Endometrial microvascular endothelial cells (primary cell): ENCODE data around the gene SMYD3. TPM values are rescaled to one million over a fixed set of nuclear protein-coding genes. Genes with fewer than 3 reads are reported as not detected.

ENCODE experiments used
- in situ Hi-C: cut with HindIII; loops from 2 replicates; pipeline ENCODE4 v1.10.0; 2017; ENCODE audit warnings: low sequenced_read_pairs, low pct_unique_long_range_greater_than_20kb; ENCODE audit errors: inconsistent ontology term
- total RNA-seq: library from RNA; depleted of rRNA; stranded (reverse); fragments of >200 nt; gene quantifications from one replicate; pipeline ENCODE4 v1.2.3, GENCODE V29; 2015; ENCODE audit errors: inconsistent ontology term

The SMYD3 gene
- total RNA-seq, 1 donor from 2014 or later, result 16.6 TPM

- in situ Hi-C loops, result no loop called here
These were observed 237.6 kb downstream of the SMYD3 start for GRCh38 chr1:246269466-246269865.

- in situ Hi-C loops, result no loop called here
These were observed 239.2 kb downstream of the SMYD3 start for GRCh38 chr1:246267896-246268295.

GRCh38 chr1:246267426-246267825, 239.7 kb downstream of the SMYD3 start:
- in situ Hi-C loops, result no loop called here

GRCh38 chr1:246265481-246265880, 241.6 kb downstream of the SMYD3 start:
- in situ Hi-C loops, result no loop called here

- in situ Hi-C loops, result no loop called here
These were observed 244.8 kb downstream of the SMYD3 start for GRCh38 chr1:246262281-246262680.

- in situ Hi-C loops, result no loop called here
These were observed 245.4 kb downstream of the SMYD3 start for GRCh38 chr1:246261639-246262038.

- in situ Hi-C loops, result no loop called here
These were observed 248.8 kb downstream of the SMYD3 start for GRCh38 chr1:246258250-246258649.

- in situ Hi-C loops, result no loop called here
These were observed 251.3 kb downstream of the SMYD3 start for GRCh38 chr1:246255773-246256172.

GRCh38 chr1:246254854-246255253, 252.2 kb downstream of the SMYD3 start:
- in situ Hi-C loops, result no loop called here

- in situ Hi-C loops, result no loop called here
These were observed 260.6 kb downstream of the SMYD3 start for GRCh38 chr1:246246430-246246829.

GRCh38 chr1:246245541-246245940, 261.5 kb downstream of the SMYD3 start:
- in situ Hi-C loops, result no loop called here

- in situ Hi-C loops, result no loop called here
These were observed 275.0 kb downstream of the SMYD3 start for GRCh38 chr1:246232126-246232525.

- in situ Hi-C loops, result no loop called here
These were observed 281.0 kb downstream of the SMYD3 start for GRCh38 chr1:246226041-246226440.

GRCh38 chr1:246221485-246222255, 285.4 kb downstream of the SMYD3 start:
- in situ Hi-C loops, result no loop called here

GRCh38 chr1:246220495-246221065, 286.5 kb downstream of the SMYD3 start:
- in situ Hi-C loops, result no loop called here

GRCh38 chr1:246219508-246220030, 287.5 kb downstream of the SMYD3 start:
- in situ Hi-C loops, result no loop called here

GRCh38 chr1:246218686-246219085, 288.4 kb downstream of the SMYD3 start:
- in situ Hi-C loops, result no loop called here

- in situ Hi-C loops, result no loop called here
These were observed 290.2 kb downstream of the SMYD3 start for GRCh38 chr1:246216906-246217305.

GRCh38 chr1:246215510-246215903, 291.6 kb downstream of the SMYD3 start:
- in situ Hi-C loops, result no loop called here

GRCh38 chr1:246214708-246215509, 292.2 kb downstream of the SMYD3 start:
- in situ Hi-C loops, result no loop called here
